22Rv1 (cell line): ENCODE results near the gene ZCCHC2.

ENCODE experiments used
- ZFX ChIP-seq: fragments of 450-650 bp; IDR thresholded peaks from 2 replicates; pipeline ENCODE4 v1.6.1; 2017; ENCODE audit warnings: antibody characterized with exemption, borderline replicate concordance
- TF ChIP-seq, protein P1 (sequence below): fragments of 450-650 bp; IDR thresholded peaks from 2 replicates; pipeline ENCODE4 v1.5.1; 2017; ENCODE audit warnings: mild to moderate bottlenecking

DNA sequence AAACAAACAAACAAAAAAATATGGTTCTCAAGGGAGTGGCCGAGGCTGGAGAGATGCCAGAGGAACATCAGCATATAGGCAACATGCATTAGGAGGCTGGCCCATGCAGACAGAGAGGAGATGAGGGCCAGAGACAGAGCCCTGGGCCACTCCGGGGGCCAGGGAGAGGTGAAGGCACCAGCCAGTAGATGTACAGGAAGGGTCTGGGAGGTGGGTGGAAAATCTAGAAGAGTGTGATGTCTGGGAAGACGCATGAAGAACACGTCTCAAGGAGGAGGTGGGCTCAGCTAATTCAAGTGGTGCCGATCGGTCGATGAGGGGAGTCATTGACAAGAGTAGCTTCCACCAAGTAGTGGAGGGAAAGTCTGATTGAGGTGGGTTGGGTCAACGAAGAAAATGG is 79.9 kb downstream of the ZCCHC2 start:
- TF ChIP-seq, protein P1, sequence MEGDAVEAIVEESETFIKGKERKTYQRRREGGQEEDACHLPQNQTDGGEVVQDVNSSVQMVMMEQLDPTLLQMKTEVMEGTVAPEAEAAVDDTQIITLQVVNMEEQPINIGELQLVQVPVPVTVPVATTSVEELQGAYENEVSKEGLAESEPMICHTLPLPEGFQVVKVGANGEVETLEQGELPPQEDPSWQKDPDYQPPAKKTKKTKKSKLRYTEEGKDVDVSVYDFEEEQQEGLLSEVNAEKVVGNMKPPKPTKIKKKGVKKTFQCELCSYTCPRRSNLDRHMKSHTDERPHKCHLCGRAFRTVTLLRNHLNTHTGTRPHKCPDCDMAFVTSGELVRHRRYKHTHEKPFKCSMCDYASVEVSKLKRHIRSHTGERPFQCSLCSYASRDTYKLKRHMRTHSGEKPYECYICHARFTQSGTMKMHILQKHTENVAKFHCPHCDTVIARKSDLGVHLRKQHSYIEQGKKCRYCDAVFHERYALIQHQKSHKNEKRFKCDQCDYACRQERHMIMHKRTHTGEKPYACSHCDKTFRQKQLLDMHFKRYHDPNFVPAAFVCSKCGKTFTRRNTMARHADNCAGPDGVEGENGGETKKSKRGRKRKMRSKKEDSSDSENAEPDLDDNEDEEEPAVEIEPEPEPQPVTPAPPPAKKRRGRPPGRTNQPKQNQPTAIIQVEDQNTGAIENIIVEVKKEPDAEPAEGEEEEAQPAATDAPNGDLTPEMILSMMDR: no peak
- no peak for TF ChIP-seq ZFX
